CD4-positive, alpha-beta T cell (primary cell): ENCODE measurements around the gene ALK. TPM values are rescaled to one million over a fixed set of nuclear protein-coding genes. Genes with fewer than 3 reads are reported as not detected.

ENCODE experiments used
- ATAC-seq: fragments of 200-7000 bp; cut with Tn5 transposase; one replicate; pipeline ENCODE4 v1.10.0; 2022; ENCODE audit warnings: mild to moderate bottlenecking; ENCODE audit not compliant: poor library complexity
- CTCF ChIA-PET: fragments of 350-600 bp; sonication (Branson Sonifier 250); formaldehyde crosslinking; loops from one replicate; lab custom pipeline; 2021; ENCODE audit warnings: antibody characterized with exemption, inconsistent platforms; lab: Charles Lee
- POLR2A ChIA-PET: fragments of 350-600 bp; sonication (Branson Sonifier 250); formaldehyde crosslinking; loops from one replicate; lab custom pipeline; 2021; ENCODE audit warnings: antibody characterized with exemption, inconsistent platforms; lab: Charles Lee
- DNase-seq, 14 experiments: peaks; one replicate each; pipeline ENCODE4 v3.0.0-alpha.2; 2013 to 2020; ENCODE audit warnings: mixed read lengths in 2 of 14
- H3K27ac ChIP-seq, 2 donors: one replicate each; pipeline versions ENCODE4 v1.5.1 to v1.7.0; 2013; ENCODE audit warnings: low read length in 2 of 2, low read depth in 1 of 2, mild to moderate bottlenecking in 1 of 2
- H3K27me3 ChIP-seq, 2 experiments: 1 replicate in 1 of 2; 2 replicates in 1 of 2; pipeline versions ENCODE4 v1.6.1 to v1.7.0; 2013; ENCODE audit warnings: low read length in 2 of 2, control low read depth in 1 of 2, mild to moderate bottlenecking in 1 of 2, moderate library complexity in 1 of 2; ENCODE audit not compliant: insufficient read depth in 2 of 2, control insufficient read depth in 1 of 2
- H3K36me3 ChIP-seq: one replicate; pipeline ENCODE4 v1.6.1; 2013; ENCODE audit warnings: low read length, control low read depth; ENCODE audit not compliant: insufficient read depth
- H3K4me1 ChIP-seq: one replicate; pipeline ENCODE4 v1.6.1; 2013; ENCODE audit warnings: low read length, control low read depth; ENCODE audit not compliant: insufficient read depth
- H3K4me3 ChIP-seq: one replicate; pipeline ENCODE4 v1.5.1; 2013; ENCODE audit warnings: mild to moderate bottlenecking, low read length, moderate library complexity
- H3K9me3 ChIP-seq, 2 experiments: 1 replicate in 1 of 2; 2 replicates in 1 of 2; pipeline versions ENCODE4 v1.6.1 to v1.7.0; 2013; ENCODE audit warnings: low read length in 2 of 2, mild to moderate bottlenecking in 2 of 2, control low read depth in 1 of 2, moderate library complexity in 1 of 2; ENCODE audit not compliant: control insufficient read depth in 1 of 2, insufficient read depth in 1 of 2
- H3K27ac Mint-ChIP-seq: one replicate; pipeline ENCODE4 v1.8.0; 2020; ENCODE audit warnings: mixed read lengths
- H3K27me3 Mint-ChIP-seq: one replicate; pipeline ENCODE4 v1.8.0; 2021; ENCODE audit warnings: mixed read lengths
- H3K36me3 Mint-ChIP-seq: one replicate; pipeline ENCODE4 v1.8.0; 2021; ENCODE audit warnings: low read depth, mixed read lengths
- H3K4me1 Mint-ChIP-seq: one replicate; pipeline ENCODE4 v1.8.0; 2021; ENCODE audit warnings: low read depth, mixed read lengths
- H3K4me3 Mint-ChIP-seq: one replicate; pipeline ENCODE4 v1.8.0; 2020; ENCODE audit warnings: mild to moderate bottlenecking, mixed read lengths
- H3K9me3 Mint-ChIP-seq: one replicate; pipeline ENCODE4 v1.8.0; 2020; ENCODE audit warnings: mixed read lengths
- intact Hi-C, 2 experiments: fragments of 100-400 bp; cut with DNase I in 1 of 2; cut with micrococcal nuclease in 1 of 2; formaldehyde crosslinking; loops; one replicate each; pipeline versions ENCODE4 v1.15.1 to v1.9.0; 2023 to 2025; cut with DNase I, micrococcal nuclease
- total RNA-seq, 174 experiments: library from RNA in 2 of 174; stranded (reverse) in 2 of 174; gene quantifications; one replicate each; pipeline ENCODE4 v1.2.3 and lab custom pipeline; 2021 to 2026
- TF ChIP-seq, protein P1 (sequence below): fragments of 200-600 bp; IDR thresholded peaks from one replicate; pipeline ENCODE4 v1.8.0; 2022; ENCODE audit warnings: antibody characterized with exemption, mild to moderate bottlenecking

ALK gene
- total RNA-seq, 2 experiments from 2014 or later: not detected

DNA sequence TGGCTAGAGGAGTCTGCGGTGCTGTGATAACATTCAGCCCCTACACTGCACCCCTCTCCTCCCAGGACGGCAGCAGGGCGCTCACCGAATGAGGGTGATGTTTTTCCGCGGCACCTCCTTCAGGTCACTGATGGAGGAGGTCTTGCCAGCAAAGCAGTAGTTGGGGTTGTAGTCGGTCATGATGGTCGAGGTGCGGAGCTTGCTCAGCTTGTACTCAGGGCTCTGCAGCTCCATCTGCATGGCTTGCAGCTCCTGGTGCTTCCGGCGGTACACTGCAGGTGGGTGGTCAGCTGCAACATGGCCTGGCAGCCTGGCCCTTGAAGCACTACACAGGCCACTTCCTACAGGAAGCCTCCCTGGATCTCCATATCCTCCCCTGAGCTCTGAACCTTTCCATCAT is 698.1 kb downstream of the ALK start:
- no peaks in the 10 kb centered on the region for H3K9me3 Mint-ChIP-seq
- H3K27me3 Mint-ChIP-seq: peaks cover 20% of the 10 kb centered on the region
- no peak for ATAC-seq
- no peaks in the 10 kb centered on the region for H3K4me1 Mint-ChIP-seq
- ChIA-PET CTCF (no interaction called here), POLR2A (no interaction called here)
- no peaks in the 10 kb centered on the region for H3K36me3 Mint-ChIP-seq
- Histone ChIP-seq H3K9me3 (no peaks in the 10 kb centered on the region), H3K4me3 (no peak overlapping the region), H3K4me1 (no peaks in the 10 kb centered on the region), H3K27ac (no peak overlapping the region), H3K36me3 (no peaks in the 10 kb centered on the region), H3K27me3 (peaks cover 2 to 10% of the 10 kb centered on the region in 2 experiments)
- H3K4me3 Mint-ChIP-seq: no peak overlapping the region
- DNase-seq: no peak
- TF ChIP-seq, protein P1, sequence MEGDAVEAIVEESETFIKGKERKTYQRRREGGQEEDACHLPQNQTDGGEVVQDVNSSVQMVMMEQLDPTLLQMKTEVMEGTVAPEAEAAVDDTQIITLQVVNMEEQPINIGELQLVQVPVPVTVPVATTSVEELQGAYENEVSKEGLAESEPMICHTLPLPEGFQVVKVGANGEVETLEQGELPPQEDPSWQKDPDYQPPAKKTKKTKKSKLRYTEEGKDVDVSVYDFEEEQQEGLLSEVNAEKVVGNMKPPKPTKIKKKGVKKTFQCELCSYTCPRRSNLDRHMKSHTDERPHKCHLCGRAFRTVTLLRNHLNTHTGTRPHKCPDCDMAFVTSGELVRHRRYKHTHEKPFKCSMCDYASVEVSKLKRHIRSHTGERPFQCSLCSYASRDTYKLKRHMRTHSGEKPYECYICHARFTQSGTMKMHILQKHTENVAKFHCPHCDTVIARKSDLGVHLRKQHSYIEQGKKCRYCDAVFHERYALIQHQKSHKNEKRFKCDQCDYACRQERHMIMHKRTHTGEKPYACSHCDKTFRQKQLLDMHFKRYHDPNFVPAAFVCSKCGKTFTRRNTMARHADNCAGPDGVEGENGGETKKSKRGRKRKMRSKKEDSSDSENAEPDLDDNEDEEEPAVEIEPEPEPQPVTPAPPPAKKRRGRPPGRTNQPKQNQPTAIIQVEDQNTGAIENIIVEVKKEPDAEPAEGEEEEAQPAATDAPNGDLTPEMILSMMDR: no peak
- no peak overlapping the region for H3K27ac Mint-ChIP-seq
- intact Hi-C loops: no loop called here

DNA sequence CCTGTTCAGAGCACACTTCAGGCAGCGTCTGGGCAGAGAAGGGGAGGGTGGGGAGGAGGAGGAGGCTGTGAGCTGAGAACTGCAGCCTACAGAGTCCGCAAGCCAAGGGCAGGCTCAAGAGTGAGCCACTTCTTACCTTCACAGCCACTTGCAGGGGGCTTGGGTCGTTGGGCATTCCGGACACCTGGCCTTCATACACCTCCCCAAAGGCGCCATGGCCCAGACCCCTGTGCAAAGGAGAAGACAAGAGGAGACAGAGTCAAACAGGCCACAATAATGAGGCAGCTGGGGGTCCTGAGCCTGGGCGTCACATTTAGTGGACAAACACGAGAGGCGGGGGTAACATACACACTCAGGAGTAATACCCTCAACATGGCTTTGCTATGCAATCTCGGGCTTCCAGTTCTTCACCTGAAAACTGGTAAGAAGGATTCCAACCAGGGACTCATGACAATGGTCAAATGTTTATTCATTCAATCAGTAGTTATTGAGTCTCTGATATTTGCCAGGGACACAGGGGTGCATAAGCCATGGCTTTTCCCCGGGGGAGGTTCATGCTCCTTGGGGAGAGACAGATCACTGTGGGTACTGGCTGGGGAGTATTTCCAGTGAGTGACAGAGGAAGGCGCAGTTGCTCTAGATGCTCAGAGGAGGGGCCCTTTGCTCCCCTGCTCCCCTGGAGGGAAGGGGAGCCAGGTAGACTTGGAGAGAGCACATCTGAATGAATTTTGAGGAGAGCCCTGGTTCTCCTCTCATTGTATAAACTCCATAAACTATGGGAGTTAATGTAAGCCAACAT is 698.8 kb downstream of the ALK start:
- Histone ChIP-seq H3K9me3 (no peaks in the 10 kb centered on the region), H3K4me1 (no peaks in the 10 kb centered on the region), H3K36me3 (no peaks in the 10 kb centered on the region), H3K27ac (no peak overlapping the region), H3K4me3 (no peak overlapping the region), H3K27me3 (peaks cover 0 to 6% of the 10 kb centered on the region in 2 experiments)
- Mint-ChIP-seq H3K36me3 (no peaks in the 10 kb centered on the region), H3K4me3 (no peak overlapping the region), H3K27ac (no peak overlapping the region), H3K9me3 (no peaks in the 10 kb centered on the region), H3K27me3 (peaks cover 20% of the 10 kb centered on the region), H3K4me1 (no peaks in the 10 kb centered on the region)
- ATAC-seq: no peak
- CTCF ChIA-PET: no interaction called here
- no peak for DNase-seq
- POLR2A ChIA-PET: no interaction called here
- intact Hi-C loops: no loop called here
- TF ChIP-seq, protein P1: no peak

DNA sequence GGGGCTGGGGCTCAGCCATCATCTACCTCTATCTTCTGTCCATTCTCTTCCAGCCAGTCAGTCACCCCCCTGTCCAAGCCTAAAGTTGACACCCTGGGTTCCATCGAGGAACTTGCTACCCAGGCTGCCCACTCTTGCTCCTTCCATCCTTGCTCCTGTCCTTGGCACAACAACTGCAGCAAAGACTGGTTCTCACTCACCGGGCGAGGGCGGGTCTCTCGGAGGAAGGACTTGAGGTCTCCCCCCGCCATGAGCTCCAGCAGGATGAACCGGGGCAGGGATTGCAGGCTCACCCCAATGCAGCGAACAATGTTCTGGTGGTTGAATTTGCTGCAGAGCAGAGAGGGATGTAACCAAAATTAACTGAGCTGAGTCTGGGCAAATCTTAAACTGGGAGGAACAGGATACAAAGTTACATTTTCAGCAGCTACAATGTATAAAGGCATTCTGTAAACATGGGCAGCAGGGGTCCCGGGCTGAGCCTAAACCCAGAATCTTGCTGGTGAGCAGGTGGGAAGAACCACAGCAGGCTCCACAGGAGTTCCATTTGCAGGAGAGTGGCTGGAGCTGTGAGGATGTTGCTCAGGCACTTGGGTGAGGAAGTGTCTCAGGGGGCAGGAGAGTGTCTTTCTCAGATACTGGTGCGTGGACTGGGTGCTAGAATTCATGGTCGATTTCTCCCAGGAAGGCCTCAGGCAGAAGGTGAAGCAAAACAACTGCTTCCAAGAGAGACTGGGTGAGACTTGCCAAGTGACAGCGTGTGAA is 700.7 kb downstream of the ALK start:
- H3K36me3 ChIP-seq: no peaks in the 10 kb centered on the region
- no peaks in the 10 kb centered on the region for H3K9me3 ChIP-seq
- H3K4me1 Mint-ChIP-seq: no peaks in the 10 kb centered on the region
- H3K4me1 ChIP-seq: no peaks in the 10 kb centered on the region
- peaks cover 0 to 5% of the 10 kb centered on the region in 2 experiments for H3K27me3 ChIP-seq
- H3K36me3 Mint-ChIP-seq: no peaks in the 10 kb centered on the region
- no peaks in the 10 kb centered on the region for H3K9me3 Mint-ChIP-seq
- H3K27ac ChIP-seq: no peak overlapping the region
- ChIA-PET CTCF (no interaction called here), POLR2A (no interaction called here)
- intact Hi-C loops: no loop called here
- no peak overlapping the region for H3K4me3 Mint-ChIP-seq
- TF ChIP-seq, protein P1: no peak
- ATAC-seq: no peak
- DNase-seq: no peak
- H3K4me3 ChIP-seq: no peak overlapping the region
- peaks cover 10% of the 10 kb centered on the region for H3K27me3 Mint-ChIP-seq
- no peak overlapping the region for H3K27ac Mint-ChIP-seq
